ENCODE measurements around the gene UNC5C. TPM values are rescaled to one million over a fixed set of nuclear protein-coding genes. Genes with fewer than 3 reads are reported as not detected.

The UNC5C gene
- total RNA-seq, 1 experiment from 2014 or later, result 8.2 TPM

DNA sequence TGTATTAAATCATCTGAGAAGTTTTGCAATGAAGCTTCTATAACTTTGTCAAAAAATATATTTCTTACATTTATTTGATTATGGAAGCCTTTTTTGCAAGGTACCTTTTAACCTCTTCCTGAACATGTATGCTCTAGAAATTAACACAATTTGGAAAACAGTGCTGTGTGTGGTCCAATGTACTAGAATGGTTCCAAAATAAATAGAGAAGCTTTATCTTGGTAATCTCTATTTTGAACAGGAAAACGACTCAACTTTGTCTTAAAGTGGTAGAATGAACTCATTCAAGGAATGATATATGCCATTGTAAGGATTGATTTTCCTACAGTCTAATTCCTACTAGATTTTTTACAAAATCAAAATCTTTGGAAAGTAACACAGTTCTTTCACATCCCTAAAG lies 248.5 kb downstream of the UNC5C start:
- POLR2A ChIA-PET, result no interaction called here
- in situ Hi-C loops (cut with HindIII; ENCODE audit: low pct_unique_long_range_greater_than_20kb, low sequenced_read_pairs) (no loop called here), intact Hi-C loops (cut with micrococcal nuclease; ENCODE audit: unreplicated experiment) (no loop called here)
- BruUV-seq (replicated peaks), result no TSS peak
- no peaks in the 10 kb centered on the region for H3K36me3 ChIP-seq (ENCODE audit: control insufficient read depth, insufficient read depth, low read length)
- no peak for DNase-seq (ENCODE audit: low read depth, low spot score)
- no peak overlapping the region for H3K4me3 ChIP-seq (ENCODE audit: low read depth in 2 of 2, low read length in 2 of 2)
- CTCF ChIA-PET, result interaction anchor here (0.6 kb wide), 1 partner anchor 9 kb away, joined by 4 read pairs; no protein-coding TSS in a partner anchor
- TF ChIP-seq TCF7L2 (IDR thresholded peaks at IDR 0.05; ENCODE audit: low read depth, low read length) (no peak), POLR2AphosphoS5 (IDR thresholded peaks at IDR 0.05; ENCODE audit: low read depth, low read length) (no peak), SIN3A (IDR thresholded peaks at IDR 0.05; ENCODE audit: borderline replicate concordance, insufficient read depth, low read depth, low read length) (no peak)
- TF ChIP-seq, protein P1, sequence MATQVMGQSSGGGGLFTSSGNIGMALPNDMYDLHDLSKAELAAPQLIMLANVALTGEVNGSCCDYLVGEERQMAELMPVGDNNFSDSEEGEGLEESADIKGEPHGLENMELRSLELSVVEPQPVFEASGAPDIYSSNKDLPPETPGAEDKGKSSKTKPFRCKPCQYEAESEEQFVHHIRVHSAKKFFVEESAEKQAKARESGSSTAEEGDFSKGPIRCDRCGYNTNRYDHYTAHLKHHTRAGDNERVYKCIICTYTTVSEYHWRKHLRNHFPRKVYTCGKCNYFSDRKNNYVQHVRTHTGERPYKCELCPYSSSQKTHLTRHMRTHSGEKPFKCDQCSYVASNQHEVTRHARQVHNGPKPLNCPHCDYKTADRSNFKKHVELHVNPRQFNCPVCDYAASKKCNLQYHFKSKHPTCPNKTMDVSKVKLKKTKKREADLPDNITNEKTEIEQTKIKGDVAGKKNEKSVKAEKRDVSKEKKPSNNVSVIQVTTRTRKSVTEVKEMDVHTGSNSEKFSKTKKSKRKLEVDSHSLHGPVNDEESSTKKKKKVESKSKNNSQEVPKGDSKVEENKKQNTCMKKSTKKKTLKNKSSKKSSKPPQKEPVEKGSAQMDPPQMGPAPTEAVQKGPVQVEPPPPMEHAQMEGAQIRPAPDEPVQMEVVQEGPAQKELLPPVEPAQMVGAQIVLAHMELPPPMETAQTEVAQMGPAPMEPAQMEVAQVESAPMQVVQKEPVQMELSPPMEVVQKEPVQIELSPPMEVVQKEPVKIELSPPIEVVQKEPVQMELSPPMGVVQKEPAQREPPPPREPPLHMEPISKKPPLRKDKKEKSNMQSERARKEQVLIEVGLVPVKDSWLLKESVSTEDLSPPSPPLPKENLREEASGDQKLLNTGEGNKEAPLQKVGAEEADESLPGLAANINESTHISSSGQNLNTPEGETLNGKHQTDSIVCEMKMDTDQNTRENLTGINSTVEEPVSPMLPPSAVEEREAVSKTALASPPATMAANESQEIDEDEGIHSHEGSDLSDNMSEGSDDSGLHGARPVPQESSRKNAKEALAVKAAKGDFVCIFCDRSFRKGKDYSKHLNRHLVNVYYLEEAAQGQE (IDR thresholded peaks at IDR 0.05; ENCODE audit: insufficient read depth in 1 of 2, low read depth in 2 of 2, low read length in 1 of 2), result no peak
- TF ChIP-seq, protein P2, sequence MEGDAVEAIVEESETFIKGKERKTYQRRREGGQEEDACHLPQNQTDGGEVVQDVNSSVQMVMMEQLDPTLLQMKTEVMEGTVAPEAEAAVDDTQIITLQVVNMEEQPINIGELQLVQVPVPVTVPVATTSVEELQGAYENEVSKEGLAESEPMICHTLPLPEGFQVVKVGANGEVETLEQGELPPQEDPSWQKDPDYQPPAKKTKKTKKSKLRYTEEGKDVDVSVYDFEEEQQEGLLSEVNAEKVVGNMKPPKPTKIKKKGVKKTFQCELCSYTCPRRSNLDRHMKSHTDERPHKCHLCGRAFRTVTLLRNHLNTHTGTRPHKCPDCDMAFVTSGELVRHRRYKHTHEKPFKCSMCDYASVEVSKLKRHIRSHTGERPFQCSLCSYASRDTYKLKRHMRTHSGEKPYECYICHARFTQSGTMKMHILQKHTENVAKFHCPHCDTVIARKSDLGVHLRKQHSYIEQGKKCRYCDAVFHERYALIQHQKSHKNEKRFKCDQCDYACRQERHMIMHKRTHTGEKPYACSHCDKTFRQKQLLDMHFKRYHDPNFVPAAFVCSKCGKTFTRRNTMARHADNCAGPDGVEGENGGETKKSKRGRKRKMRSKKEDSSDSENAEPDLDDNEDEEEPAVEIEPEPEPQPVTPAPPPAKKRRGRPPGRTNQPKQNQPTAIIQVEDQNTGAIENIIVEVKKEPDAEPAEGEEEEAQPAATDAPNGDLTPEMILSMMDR (IDR thresholded peaks at IDR 0.05), result no peak
- H3K27ac ChIP-seq (ENCODE audit: low read length), result no peak overlapping the region
- peaks cover 7% of the 10 kb centered on the region for H3K4me1 ChIP-seq (ENCODE audit: control insufficient read depth, insufficient read depth, low read length)
- no peaks in the 10 kb centered on the region for H3K27me3 ChIP-seq (ENCODE audit: control insufficient read depth, insufficient read depth, low read length)
- no peak for ATAC-seq
- H3K9me3 ChIP-seq (ENCODE audit: control insufficient read depth, insufficient read depth, low read depth, low read length), result no peaks in the 10 kb centered on the region

DNA sequence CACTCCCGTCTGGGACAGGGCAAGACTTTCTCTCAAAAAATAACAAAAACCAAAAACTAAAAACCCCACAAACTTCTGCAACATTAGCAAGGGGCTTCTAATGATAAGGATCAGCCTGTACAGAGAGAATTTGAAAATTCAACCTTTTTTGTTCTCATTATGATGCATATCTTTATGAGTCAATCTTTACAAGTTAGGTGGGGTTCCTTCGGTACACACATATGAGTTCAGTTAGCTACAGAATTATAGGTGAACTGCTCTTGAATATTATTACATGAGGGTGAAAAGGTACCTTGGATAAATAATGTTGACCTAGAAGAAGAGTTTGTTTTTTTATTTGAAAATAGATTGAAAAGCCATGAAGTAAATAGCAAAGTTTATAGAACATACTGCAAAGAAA lies 252.7 kb downstream of the UNC5C start:
- Histone ChIP-seq H3K27ac (ENCODE audit: low read length) (no peak overlapping the region), H3K4me1 (ENCODE audit: control insufficient read depth, insufficient read depth, low read length) (no peaks in the 10 kb centered on the region), H3K9me3 (ENCODE audit: control insufficient read depth, insufficient read depth, low read depth, low read length) (no peaks in the 10 kb centered on the region), H3K27me3 (ENCODE audit: control insufficient read depth, insufficient read depth, low read length) (no peaks in the 10 kb centered on the region), H3K36me3 (ENCODE audit: control insufficient read depth, insufficient read depth, low read length) (no peaks in the 10 kb centered on the region), H3K4me3 (ENCODE audit: low read depth in 2 of 2, low read length in 2 of 2) (no peak overlapping the region)
- DNase-seq (ENCODE audit: low read depth, low spot score) (no peak), ATAC-seq (no peak)
- CTCF ChIA-PET, result no interaction called here
- BruUV-seq (replicated peaks), result no TSS peak
- no peak for TF ChIP-seq TCF7L2 (IDR thresholded peaks at IDR 0.05; ENCODE audit: low read depth, low read length)
- TF ChIP-seq POLR2AphosphoS5 (IDR thresholded peaks at IDR 0.05; ENCODE audit: low read depth, low read length), result no peak
- no peak for TF ChIP-seq SIN3A (IDR thresholded peaks at IDR 0.05; ENCODE audit: borderline replicate concordance, insufficient read depth, low read depth, low read length)
- TF ChIP-seq, protein P1 (IDR thresholded peaks at IDR 0.05; ENCODE audit: insufficient read depth in 1 of 2, low read depth in 2 of 2, low read length in 1 of 2), result no peak
- TF ChIP-seq, protein P2 (IDR thresholded peaks at IDR 0.05), result no peak
- in situ Hi-C loops (cut with HindIII; ENCODE audit: low pct_unique_long_range_greater_than_20kb, low sequenced_read_pairs) (no loop called here), intact Hi-C loops (cut with micrococcal nuclease; ENCODE audit: unreplicated experiment) (no loop called here)
- POLR2A ChIA-PET, result no interaction called here

All from Panc1 (cell line).